CD4-positive, alpha-beta T cell (primary cell): ENCODE measurements around the gene DCHS1. TPM values are rescaled to one million over a fixed set of nuclear protein-coding genes. Genes with fewer than 3 reads are reported as not detected.
A peak's percentile ranks its signal among the peaks of the same experiment; 100 is the strongest.

Experiments
- ATAC-seq: fragments of 200-7000 bp; cut with Tn5 transposase; one replicate; pipeline ENCODE4 v1.10.0; 2022; ENCODE audit warnings: mild to moderate bottlenecking; ENCODE audit not compliant: poor library complexity
- CTCF ChIA-PET: fragments of 350-600 bp; sonication (Branson Sonifier 250); formaldehyde crosslinking; loops from one replicate; lab custom pipeline; 2021; ENCODE audit warnings: antibody characterized with exemption, inconsistent platforms; lab: Charles Lee
- POLR2A ChIA-PET: fragments of 350-600 bp; sonication (Branson Sonifier 250); formaldehyde crosslinking; loops from one replicate; lab custom pipeline; 2021; ENCODE audit warnings: antibody characterized with exemption, inconsistent platforms; lab: Charles Lee
- DNase-seq, 14 experiments: peaks; one replicate each; pipeline ENCODE4 v3.0.0-alpha.2; 2013 to 2020; ENCODE audit warnings: mixed read lengths in 2 of 14
- H3K27ac ChIP-seq, 2 donors: one replicate each; pipeline versions ENCODE4 v1.5.1 to v1.7.0; 2013; ENCODE audit warnings: low read length in 2 of 2, low read depth in 1 of 2, mild to moderate bottlenecking in 1 of 2
- H3K27me3 ChIP-seq, 2 experiments: 1 replicate in 1 of 2; 2 replicates in 1 of 2; pipeline versions ENCODE4 v1.6.1 to v1.7.0; 2013; ENCODE audit warnings: low read length in 2 of 2, control low read depth in 1 of 2, mild to moderate bottlenecking in 1 of 2, moderate library complexity in 1 of 2; ENCODE audit not compliant: insufficient read depth in 2 of 2, control insufficient read depth in 1 of 2
- H3K36me3 ChIP-seq: one replicate; pipeline ENCODE4 v1.6.1; 2013; ENCODE audit warnings: low read length, control low read depth; ENCODE audit not compliant: insufficient read depth
- H3K4me1 ChIP-seq: one replicate; pipeline ENCODE4 v1.6.1; 2013; ENCODE audit warnings: low read length, control low read depth; ENCODE audit not compliant: insufficient read depth
- H3K4me3 ChIP-seq: one replicate; pipeline ENCODE4 v1.5.1; 2013; ENCODE audit warnings: mild to moderate bottlenecking, low read length, moderate library complexity
- H3K9me3 ChIP-seq, 2 experiments: 1 replicate in 1 of 2; 2 replicates in 1 of 2; pipeline versions ENCODE4 v1.6.1 to v1.7.0; 2013; ENCODE audit warnings: low read length in 2 of 2, mild to moderate bottlenecking in 2 of 2, control low read depth in 1 of 2, moderate library complexity in 1 of 2; ENCODE audit not compliant: control insufficient read depth in 1 of 2, insufficient read depth in 1 of 2
- H3K27ac Mint-ChIP-seq: one replicate; pipeline ENCODE4 v1.8.0; 2020; ENCODE audit warnings: mixed read lengths
- H3K27me3 Mint-ChIP-seq: one replicate; pipeline ENCODE4 v1.8.0; 2021; ENCODE audit warnings: mixed read lengths
- H3K36me3 Mint-ChIP-seq: one replicate; pipeline ENCODE4 v1.8.0; 2021; ENCODE audit warnings: low read depth, mixed read lengths
- H3K4me1 Mint-ChIP-seq: one replicate; pipeline ENCODE4 v1.8.0; 2021; ENCODE audit warnings: low read depth, mixed read lengths
- H3K4me3 Mint-ChIP-seq: one replicate; pipeline ENCODE4 v1.8.0; 2020; ENCODE audit warnings: mild to moderate bottlenecking, mixed read lengths
- H3K9me3 Mint-ChIP-seq: one replicate; pipeline ENCODE4 v1.8.0; 2020; ENCODE audit warnings: mixed read lengths
- intact Hi-C, 2 experiments: fragments of 100-400 bp; cut with DNase I in 1 of 2; cut with micrococcal nuclease in 1 of 2; formaldehyde crosslinking; loops; one replicate each; pipeline versions ENCODE4 v1.15.1 to v1.9.0; 2023 to 2025; cut with DNase I, micrococcal nuclease
- total RNA-seq, 174 experiments: library from RNA in 2 of 174; stranded (reverse) in 2 of 174; gene quantifications; one replicate each; pipeline ENCODE4 v1.2.3 and lab custom pipeline; 2021 to 2026
- TF ChIP-seq, protein P1 (sequence below): fragments of 200-600 bp; IDR thresholded peaks from one replicate; pipeline ENCODE4 v1.8.0; 2022; ENCODE audit warnings: antibody characterized with exemption, mild to moderate bottlenecking

Gene DCHS1
- total RNA-seq, 2 experiments from 2014 or later: 9.7 TPM

DNA sequence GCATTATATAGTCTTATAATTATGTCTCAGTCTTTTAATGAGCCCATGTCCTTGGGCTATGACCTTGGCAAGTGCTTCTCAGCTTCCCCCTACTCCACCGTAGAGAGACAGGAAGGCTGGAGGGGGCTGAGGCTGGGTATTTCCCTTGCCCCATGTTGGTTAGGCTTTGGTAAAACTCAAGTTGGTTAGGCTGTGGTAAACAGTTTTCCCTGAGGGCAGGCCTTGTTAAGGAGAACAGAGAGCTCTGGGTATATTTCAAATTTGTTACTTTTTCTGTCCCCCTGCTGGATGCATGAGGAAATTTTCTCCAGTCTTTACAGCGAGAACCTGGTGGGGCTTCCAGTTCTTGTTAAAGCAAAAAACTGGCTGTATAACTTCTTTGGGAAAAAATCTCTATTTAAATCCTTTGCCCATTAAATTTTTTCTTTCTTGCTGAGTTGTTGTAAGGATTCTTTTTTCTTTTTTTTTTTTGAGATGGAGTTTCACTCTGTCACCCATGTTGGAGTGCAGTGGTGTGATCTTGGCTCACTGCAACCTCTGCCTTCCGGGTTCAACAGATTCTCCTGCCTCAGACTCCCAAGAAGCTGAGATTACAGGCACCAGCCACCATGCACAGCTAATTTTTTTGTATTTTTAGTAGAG, 12.2 kb upstream of the DCHS1 start:
- H3K4me3 Mint-ChIP-seq: no peak overlapping the region
- Histone ChIP-seq H3K36me3 (no peaks in the 10 kb centered on the region), H3K4me3 (no peak overlapping the region), H3K27ac (peak overlapping the region in 1 of 2 donors; percentile 35), H3K27me3 (no peaks in the 10 kb centered on the region), H3K4me1 (peaks cover 32% of the 10 kb centered on the region), H3K9me3 (no peaks in the 10 kb centered on the region)
- ChIA-PET POLR2A (interaction anchor here (0.6 to 2.7 kb wide), 10 partner anchors 15 to 277 kb away, joined by 3 to 17 read pairs (median 7); partner anchors contain the start of genes MRPL17, TAF10 and TPP1), CTCF (interaction anchor here (0.8 to 3.4 kb wide), 13 partner anchors 10 to 89 kb away, joined by 3 to 17 read pairs (median 4); partner anchors contain the start of genes MRPL17 and TPP1)
- no peaks in the 10 kb centered on the region for H3K36me3 Mint-ChIP-seq
- ATAC-seq (peak; percentile 80), DNase-seq (peak in 6 of 14 experiments; percentile 12 to 82 (median 58))
- TF ChIP-seq, protein P1, sequence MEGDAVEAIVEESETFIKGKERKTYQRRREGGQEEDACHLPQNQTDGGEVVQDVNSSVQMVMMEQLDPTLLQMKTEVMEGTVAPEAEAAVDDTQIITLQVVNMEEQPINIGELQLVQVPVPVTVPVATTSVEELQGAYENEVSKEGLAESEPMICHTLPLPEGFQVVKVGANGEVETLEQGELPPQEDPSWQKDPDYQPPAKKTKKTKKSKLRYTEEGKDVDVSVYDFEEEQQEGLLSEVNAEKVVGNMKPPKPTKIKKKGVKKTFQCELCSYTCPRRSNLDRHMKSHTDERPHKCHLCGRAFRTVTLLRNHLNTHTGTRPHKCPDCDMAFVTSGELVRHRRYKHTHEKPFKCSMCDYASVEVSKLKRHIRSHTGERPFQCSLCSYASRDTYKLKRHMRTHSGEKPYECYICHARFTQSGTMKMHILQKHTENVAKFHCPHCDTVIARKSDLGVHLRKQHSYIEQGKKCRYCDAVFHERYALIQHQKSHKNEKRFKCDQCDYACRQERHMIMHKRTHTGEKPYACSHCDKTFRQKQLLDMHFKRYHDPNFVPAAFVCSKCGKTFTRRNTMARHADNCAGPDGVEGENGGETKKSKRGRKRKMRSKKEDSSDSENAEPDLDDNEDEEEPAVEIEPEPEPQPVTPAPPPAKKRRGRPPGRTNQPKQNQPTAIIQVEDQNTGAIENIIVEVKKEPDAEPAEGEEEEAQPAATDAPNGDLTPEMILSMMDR: peak; percentile 67
- H3K27ac Mint-ChIP-seq: peak overlapping the region; percentile 41
- no peaks in the 10 kb centered on the region for H3K9me3 Mint-ChIP-seq
- H3K4me1 Mint-ChIP-seq: peaks cover 52% of the 10 kb centered on the region
- H3K27me3 Mint-ChIP-seq: no peaks in the 10 kb centered on the region
- intact Hi-C loops: loop anchor here in 1 of 2 experiments (1.0 to 2.0 kb wide), 2 partner anchors 49 to 64 kb away; partner anchors contain the start of gene TPP1

DNA sequence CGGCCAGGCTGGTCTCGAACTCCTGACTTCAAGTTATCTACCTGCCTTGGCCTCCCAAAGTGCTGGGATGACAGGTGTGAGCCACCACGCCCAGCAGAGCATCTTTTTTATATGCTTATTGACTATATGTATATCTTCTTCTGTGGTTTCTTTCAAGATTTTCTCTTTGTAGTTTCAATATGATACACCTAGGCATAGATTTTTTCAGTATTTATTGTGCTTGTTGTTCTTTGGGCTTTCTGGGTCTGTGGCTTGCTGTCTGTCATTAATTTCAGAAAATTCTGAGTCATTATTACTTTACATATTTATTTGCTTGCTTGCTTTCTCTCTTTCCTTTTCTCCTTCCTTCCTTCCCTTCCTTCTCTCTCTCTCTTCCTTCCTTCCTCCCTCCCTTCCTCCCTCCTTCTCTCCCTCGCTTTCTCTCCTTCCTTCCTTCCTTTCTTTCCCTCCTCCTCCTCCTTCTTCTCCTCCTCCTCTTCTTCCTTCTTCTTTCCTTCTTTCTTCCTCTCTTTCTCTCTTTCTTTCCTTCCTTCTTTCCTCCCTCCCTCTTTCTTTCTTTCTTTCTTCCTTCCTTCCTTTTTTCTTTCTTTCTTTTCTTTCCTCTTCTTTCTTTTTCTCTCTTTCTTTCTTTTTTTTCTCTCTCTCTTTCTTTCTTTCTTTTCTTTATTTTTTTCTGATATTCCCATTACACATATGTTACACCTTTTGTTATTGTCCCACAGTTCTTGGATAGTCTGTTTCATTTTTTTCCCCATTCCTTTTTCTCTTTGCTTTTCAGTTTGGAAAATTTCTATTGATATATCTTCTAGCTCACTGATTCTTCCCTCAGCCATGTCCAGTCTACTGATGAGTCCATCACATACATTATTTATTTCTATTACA, 10.9 kb upstream of the DCHS1 start:
- ChIA-PET CTCF (interaction anchor here (1.2 to 3.4 kb wide), 6 partner anchors 8 to 62 kb away, joined by 3 to 17 read pairs (median 7); partner anchors contain the start of genes MRPL17 and TPP1), POLR2A (interaction anchor here (1.2 to 2.7 kb wide), 5 partner anchors 9 to 62 kb away, joined by 4 to 17 read pairs (median 9); partner anchors contain the start of genes MRPL17 and TPP1)
- TF ChIP-seq, protein P1: no peak
- Histone ChIP-seq H3K4me1 (peaks cover 21% of the 10 kb centered on the region), H3K27me3 (no peaks in the 10 kb centered on the region), H3K4me3 (no peak overlapping the region), H3K36me3 (no peaks in the 10 kb centered on the region), H3K9me3 (no peaks in the 10 kb centered on the region), H3K27ac (no peak overlapping the region)
- Mint-ChIP-seq H3K9me3 (no peaks in the 10 kb centered on the region), H3K27ac (peak overlapping the region; percentile 34), H3K4me3 (no peak overlapping the region), H3K36me3 (no peaks in the 10 kb centered on the region), H3K4me1 (peaks cover 39% of the 10 kb centered on the region), H3K27me3 (no peaks in the 10 kb centered on the region)
- peak in 1 of 14 experiments; percentile 18 for DNase-seq
- intact Hi-C loops: loop anchor here in 1 of 2 experiments (1.0 kb wide), 1 partner anchor 62 kb away; no protein-coding TSS in a partner anchor
- ATAC-seq: no peak

DNA sequence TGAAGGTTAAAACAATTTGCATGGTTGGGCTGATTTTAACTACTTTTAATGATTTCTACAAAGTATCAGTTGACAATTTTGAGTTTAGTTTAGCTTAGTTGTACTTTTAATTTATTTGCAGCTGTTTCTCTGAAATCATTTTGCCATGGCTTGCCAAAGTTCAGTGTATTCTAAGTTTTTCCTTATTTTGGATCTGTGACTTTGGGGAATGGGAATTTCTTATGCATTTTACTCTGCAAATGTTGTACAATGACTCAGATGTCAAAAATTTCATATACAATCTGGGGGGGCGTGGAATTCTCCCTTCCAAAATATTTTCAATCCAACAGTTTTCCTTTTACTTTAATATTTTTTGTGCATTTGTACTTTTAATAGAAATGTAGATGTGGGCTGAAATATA, 8.9 kb upstream of the DCHS1 start:
- no peaks in the 10 kb centered on the region for H3K9me3 Mint-ChIP-seq
- H3K36me3 ChIP-seq: no peaks in the 10 kb centered on the region
- H3K4me1 Mint-ChIP-seq: peaks cover 19% of the 10 kb centered on the region
- no peaks in the 10 kb centered on the region for H3K27me3 ChIP-seq
- H3K27ac Mint-ChIP-seq: no peak overlapping the region
- TF ChIP-seq, protein P1: no peak
- no peaks in the 10 kb centered on the region for H3K36me3 Mint-ChIP-seq
- no peak for ATAC-seq
- DNase-seq: no peak
- ChIA-PET POLR2A (interaction anchor here (1.6 kb wide), 1 partner anchor 61 kb away, joined by 3 read pairs; the partner anchor contains the start of gene ILK), CTCF (no interaction called here)
- intact Hi-C loops: no loop called here
- no peak overlapping the region for H3K27ac ChIP-seq
- H3K4me3 Mint-ChIP-seq: no peak overlapping the region
- H3K27me3 Mint-ChIP-seq: no peaks in the 10 kb centered on the region
- H3K4me1 ChIP-seq: peaks cover 10% of the 10 kb centered on the region
- H3K9me3 ChIP-seq: no peaks in the 10 kb centered on the region
- H3K4me3 ChIP-seq: no peak overlapping the region
